ENCODE measurements around the gene ACKR1.

Gene ACKR1

DNA sequence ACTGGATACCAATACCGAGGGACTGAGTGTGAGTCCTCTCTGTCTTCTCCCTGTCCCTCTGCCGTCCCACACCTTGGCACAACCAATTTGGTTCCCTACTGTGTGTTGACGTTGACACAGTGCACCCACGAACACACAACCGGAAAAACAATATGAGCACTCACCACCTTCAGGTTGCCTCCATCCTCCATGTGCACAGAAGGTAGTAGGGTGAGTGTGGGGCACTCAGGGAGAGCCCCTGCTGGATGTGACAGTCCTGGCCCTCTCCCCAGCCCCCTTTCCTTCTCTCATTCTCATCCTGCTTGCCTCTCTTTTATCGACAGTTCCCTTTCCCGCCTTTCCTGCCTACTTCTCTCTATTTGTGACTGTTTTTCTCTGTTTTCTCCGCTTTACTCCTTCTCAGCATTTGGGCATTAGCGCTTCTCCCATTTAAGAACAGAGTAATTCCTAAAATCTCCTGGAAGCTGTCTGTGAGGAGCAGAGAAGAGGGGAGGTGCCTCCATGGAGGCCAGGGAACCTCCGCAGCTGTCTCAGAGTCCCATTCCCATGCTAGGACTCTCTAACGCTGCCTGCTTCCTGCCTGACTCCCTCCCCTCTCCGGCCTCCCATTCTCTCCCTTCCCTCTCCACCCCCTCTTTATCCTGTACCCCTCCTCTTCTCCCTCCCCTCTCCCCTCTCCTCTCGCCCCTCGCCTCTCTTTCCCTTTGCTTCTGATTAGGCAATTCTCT is 16.9 kb upstream of the ACKR1 start:
- DNase-seq, result no peak

- no peak for DNase-seq
Observed at GRCh38 chr1:159188375-159188788, 16.3 kb upstream of the ACKR1 start.

DNA sequence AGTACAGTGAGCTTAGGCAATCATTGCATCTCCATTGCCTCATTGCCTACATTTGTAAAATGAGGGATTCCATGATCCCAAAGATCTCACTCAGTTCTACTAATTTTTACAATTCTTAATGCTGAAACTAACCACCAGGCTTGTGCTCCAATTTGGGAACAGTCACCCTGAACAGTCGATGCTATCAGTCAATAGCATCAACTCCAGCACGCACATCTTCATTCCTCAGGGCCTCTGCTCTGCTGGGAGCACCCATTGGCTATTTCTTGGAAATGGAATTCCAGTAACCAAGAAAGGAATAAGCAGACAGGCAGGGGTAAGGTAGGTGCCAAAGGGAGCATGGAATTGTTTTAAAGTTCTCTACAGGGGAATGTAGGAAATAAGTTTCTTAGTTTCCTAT is 14.2 kb upstream of the ACKR1 start:
- DNase-seq, result no peak

- DNase-seq, result peak in 1 of 2 experiments; percentile 0
Observed at GRCh38 chr1:159196543-159196942, 8.1 kb upstream of the ACKR1 start.

DNA sequence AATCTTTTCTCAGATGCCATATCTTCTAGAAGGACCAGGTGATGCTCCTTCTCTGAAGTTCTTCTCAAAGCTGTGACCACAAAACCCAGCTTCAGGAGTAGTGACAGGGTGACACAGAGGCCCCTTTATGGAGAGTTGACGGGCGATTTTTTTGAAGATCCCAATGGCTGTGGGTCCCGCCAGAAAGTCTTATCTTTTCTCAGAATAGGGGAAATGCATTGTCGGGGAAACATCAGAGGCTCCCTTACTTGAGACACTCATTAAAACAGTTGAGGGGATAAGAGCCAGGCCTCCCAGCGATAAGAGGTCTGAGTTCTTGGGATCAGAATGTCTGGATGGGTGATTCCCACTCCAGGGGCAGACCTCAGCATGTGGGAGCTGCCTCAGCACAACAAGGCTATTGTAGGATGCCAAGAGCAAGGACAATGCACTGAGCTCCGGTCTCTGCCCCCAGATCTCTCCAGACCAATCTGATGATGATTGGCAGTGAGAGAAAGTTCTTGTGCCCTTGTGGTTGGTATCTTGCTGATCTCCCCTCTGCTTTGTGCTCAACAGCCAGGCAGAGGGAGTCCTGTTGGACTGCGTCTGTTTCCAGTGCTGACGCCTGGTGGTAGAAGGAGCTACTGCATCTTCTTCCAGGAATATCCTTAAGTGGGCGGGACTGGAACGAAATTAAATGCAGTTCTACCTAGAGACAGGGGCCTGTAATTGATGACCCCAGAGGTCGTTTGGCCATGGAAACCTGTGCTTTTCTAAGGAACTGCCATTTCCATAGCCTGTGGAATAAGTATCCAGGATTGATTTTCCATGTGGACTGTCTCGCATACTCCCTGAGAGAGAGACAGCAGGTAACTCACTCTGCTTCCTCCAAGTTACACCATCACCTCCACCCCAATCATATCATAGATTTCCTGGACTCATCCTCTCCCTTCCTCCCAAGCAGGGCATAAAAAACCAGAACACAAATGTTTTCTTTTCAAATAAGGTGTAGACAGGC is 6.8 kb upstream of the ACKR1 start:
- peak; percentile 39 to 55 for DNase-seq

- no peak for DNase-seq
Observed at GRCh38 chr1:159199901-159200300, 4.8 kb upstream of the ACKR1 start.

DNA sequence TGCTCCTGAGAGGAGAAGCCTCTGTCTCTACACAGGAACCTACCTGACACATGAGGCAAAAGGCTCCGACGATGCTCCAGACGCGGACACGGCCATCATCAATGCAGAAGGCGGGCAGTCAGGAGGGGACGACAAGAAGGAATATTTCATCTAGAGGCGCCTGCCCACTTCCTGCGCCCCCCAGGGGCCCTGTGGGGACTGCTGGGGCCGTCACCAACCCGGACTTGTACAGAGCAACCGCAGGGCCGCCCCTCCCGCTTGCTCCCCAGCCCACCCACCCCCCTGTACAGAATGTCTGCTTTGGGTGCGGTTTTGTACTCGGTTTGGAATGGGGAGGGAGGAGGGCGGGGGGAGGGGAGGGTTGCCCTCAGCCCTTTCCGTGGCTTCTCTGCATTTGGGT is 3.9 kb upstream of the ACKR1 start:
- no peak for DNase-seq

GRCh38 chr1:159201642-159202041 is 3.0 kb upstream of the ACKR1 start:
- DNase-seq, result no peak

GRCh38 chr1:159203610-159204009 is 1.1 kb upstream of the ACKR1 start:
- DNase-seq, result no peak

GRCh38 chr1:159205225-159205624 is 550 bp downstream of the ACKR1 start:
- DNase-seq, result no peak

GRCh38 chr1:159206110-159206509 is 1.4 kb downstream of the ACKR1 start:
- no peak for DNase-seq

DNA sequence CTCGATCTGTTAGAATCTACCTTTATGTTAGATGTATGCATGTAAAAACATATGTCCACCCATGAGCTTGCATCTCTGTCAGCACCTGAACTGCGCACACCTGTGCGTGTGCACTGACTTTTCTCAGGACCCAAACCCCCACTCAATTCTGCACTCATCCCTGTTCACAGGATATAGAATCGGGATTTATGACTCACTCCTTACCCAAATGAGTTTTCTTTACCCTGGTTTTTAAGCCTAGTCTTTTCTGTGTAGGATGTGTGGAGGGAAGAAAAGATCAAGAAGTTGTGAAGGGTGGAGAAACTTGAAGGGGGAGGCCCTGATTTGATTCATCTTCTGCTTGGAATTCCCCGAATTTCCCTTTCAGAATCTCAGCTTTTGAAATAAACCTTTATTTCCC is 2.4 kb downstream of the ACKR1 start:
- no peak for DNase-seq

DNA sequence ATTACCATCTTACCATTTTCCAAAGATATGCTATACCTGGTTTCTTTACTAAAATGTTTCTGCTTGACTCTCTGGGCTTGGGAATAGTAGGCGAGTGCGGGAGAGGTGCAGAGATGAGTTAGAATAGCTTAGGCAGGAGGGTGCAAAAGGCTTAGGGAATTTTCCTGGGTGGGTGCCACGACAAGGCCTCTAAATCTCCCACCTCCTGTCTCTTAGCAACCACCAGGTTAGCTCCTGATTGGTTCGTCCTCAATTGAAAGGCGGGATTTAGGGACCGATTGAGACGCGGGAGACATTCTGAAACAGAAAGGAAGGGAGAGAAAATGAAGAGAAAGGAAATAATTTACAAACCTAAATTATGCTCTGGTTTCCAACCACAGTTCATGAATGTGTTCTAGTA is 3.1 kb downstream of the ACKR1 start:
- no peak for DNase-seq

DNA sequence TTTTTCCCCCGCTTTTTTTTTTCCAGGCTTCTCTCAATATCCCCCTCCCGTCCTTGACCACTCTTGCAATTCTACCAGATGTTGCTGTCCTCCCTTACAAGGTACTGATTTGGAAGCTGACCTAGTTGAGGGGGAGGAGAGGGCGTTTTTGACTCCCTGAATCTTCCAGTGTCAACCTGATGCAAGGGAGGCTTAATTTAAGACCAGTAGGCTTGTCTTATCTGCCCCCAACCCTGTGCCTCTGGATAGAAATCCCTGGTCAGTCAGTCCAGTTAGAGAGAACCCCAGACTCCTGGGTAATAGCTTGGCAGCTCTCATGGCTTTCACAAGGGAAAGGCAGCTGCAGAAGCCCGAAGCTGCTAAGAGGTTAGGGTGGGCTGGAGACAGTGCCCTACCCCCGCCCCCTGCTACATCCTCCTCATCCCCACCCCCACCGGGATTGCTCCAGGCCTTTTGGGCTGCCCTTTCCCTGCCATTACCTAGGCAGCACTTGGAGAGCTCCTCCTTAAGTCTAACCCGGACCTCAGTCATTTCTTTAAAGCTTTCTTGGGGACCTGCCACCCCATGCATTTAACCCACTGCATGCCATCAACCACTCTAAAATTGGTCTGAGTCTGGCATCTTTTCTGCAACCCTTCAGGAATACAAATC is 3.6 kb downstream of the ACKR1 start:
- no peak for DNase-seq

GRCh38 chr1:159209061-159209460 is 4.4 kb downstream of the ACKR1 start:
- no peak for DNase-seq

DNA sequence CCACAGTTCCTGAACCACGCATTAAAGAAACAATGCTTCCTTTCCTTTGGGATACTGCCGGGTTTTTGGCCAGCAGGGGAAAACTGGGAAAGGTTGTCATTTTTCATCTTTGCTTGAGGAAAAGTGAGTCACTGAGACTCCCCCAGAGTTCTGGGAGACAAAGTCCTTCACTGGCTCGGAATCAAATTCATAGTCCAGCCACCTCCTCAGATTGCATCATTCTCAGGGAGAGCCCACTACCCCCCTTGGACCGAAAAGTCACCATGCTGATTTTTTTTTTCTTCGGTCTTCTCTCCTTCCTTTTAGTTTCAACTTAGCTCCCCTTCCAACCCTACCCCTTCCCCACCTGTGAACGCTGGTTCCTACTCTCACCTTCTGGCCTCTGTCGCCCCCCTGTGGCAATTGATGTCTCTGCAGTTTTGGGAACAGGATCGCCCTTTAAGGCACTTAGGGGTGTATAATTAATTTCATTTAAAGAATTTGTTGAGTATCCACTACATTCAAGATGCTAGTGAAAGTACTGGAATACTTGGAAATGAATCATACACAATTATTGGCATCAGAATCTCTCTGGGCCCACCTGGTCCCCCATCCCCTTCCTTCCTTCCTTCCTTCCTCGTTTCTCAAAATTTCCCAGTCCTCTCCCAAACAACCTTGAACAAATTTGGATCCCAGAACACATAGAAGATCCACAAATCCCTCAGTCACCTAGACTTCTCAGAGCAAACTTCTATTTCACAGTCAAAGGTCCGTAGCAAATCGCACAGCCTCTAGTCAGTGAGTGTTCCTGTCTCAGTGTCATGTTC is 6.9 kb downstream of the ACKR1 start:
- peak in 1 of 2 experiments; percentile 21 for DNase-seq

GRCh38 chr1:159212596-159212995 is 7.9 kb downstream of the ACKR1 start:
- DNase-seq, result no peak

DNA sequence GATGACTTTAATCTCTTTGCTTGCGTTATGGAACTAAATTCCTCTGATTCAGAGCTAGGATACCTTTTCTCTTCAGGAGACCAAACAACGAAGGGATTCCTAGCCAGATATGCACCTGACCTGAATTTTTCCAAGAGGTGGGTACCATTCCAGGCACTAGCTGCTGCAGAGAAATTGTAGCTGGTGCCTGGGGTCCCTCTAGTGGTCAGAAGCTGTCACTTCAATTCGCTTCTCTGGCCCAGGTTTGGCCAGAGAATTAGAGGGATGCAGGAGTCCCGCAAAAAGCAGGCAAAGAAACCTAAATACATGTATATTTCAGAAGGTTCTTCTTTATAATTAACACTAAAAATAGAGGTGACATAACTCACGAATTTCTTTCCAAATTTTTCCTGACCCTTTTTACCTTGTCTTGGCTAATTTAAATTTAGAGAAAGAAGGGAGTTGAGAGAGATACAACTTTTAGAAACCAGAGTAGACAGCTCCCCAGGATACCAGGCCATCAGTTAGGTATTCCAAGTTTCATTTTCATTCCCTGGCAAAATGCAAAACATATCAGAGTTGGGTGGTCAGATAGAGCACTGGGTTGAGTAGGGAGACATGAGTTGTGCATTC is 9.6 kb downstream of the ACKR1 start:
- peak; percentile 31 to 39 for DNase-seq

GRCh38 chr1:159218649-159219636 is 14.3 kb downstream of the ACKR1 start:
- no peak for DNase-seq

GRCh38 chr1:159222075-159222865 is 17.6 kb downstream of the ACKR1 start:
- DNase-seq, result no peak

Measured in AML-193 (cell line).